GM21367 (cell line): ENCODE data around the gene ENPP6.
"Not testable (repeated sequence)": the region's sequence is repeated elsewhere in the genome, so short reads cannot be mapped to it uniquely, and the experiment has no call there.

ENCODE experiments used
- ATAC-seq: cut with Tn5 transposase; IDR thresholded peaks from one replicate; pipeline ENCODE4 v1.9.1; 2021; ENCODE audit not compliant: unreplicated experiment

Gene ENPP6

GRCh38 chr4:184066584-184067300 is 150.9 kb downstream of the ENPP6 start:
- no peak for ATAC-seq

DNA sequence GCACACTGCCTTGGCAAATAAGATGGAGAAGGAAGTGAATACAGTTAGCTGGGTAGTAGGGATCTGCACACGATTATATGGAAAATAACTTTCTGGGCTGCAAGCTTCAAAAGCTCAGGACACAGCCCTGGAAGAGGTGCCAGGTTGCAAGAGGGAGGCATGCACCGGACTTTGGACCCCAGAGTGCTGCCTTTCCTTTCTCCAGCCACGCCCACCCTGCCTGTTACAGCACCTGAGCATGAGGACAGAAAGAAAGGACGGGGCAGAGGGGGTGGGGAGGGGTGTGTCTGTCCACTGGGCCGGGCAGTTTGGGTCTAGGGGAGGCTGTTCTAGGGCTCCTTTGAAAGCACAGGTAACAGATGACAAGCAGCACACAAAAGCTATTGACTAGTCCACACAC is 152.8 kb downstream of the ENPP6 start:
- ATAC-seq, result no peak

GRCh38 chr4:184062769-184063168 is 154.9 kb downstream of the ENPP6 start:
- ATAC-seq, result no peak

GRCh38 chr4:184061582-184061981 is 156.1 kb downstream of the ENPP6 start:
- no peak for ATAC-seq

DNA sequence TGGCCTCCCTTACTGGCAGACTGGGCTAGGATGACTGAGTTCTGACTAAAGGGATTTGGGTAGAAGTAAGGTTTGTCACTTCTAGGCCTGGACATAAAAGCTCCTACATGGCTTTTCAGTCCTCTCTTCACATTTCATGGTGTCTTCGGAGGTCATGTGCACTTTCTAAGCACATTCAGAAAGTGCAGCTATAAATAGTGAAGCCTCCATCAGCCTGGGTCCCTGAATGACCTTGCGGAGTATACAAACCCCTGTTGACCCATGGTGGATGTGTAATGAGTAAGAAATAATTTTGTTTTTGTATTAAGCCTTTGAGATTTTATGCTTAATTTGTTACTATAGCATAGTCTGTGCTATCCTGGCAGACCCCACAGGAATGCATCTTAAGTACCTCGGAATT is 158.6 kb downstream of the ENPP6 start:
- no peak for ATAC-seq

GRCh38 chr4:184058026-184058425 is 159.6 kb downstream of the ENPP6 start:
- no peak for ATAC-seq

- ATAC-seq, result no peak
These were observed 160.8 kb downstream of the ENPP6 start for GRCh38 chr4:184056877-184057276.

GRCh38 chr4:184053434-184053833 is 164.2 kb downstream of the ENPP6 start:
- ATAC-seq, result no peak

DNA sequence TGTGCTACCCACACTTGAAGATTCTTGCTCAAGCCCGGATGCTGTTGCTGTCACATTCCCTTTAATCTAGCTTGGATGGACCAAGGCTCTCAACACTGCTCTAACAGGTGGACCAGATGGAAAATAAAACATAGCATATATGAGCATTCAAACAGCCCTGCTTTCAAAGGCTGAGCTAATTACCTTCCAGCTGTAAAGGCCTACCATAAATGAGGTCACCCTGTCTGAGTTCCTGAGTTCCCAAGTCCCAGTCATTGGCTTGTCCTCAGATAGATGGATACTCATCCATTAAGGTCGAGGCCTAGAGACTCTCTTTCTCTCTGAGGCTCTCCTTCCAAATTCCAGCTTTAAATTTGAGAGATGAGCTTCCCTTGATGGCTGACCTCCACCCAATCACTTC is 165.1 kb downstream of the ENPP6 start:
- ATAC-seq, result no peak

GRCh38 chr4:184051262-184051661 is 166.4 kb downstream of the ENPP6 start:
- ATAC-seq, result not testable (repeated sequence)

- ATAC-seq, result no peak
These were observed 171.5 kb downstream of the ENPP6 start for GRCh38 chr4:184046148-184046547.

GRCh38 chr4:184041156-184041555 is 176.5 kb downstream of the ENPP6 start:
- no peak for ATAC-seq

- ATAC-seq, result no peak
These were observed 177.7 kb downstream of the ENPP6 start for GRCh38 chr4:184039963-184040383.
